ENCODE data around the gene GLCCI1.
"Not testable (repeated sequence)": the region's sequence is repeated elsewhere in the genome, so short reads cannot be mapped to it uniquely, and the experiment has no call there.

GLCCI1 gene

GRCh38 chr7:8051373-8051772 lies 82.8 kb downstream of the GLCCI1 start:
- DNase-seq (ENCODE audit: low read depth): no peak

- DNase-seq (ENCODE audit: low read depth): no peak
Observed at GRCh38 chr7:8051998-8052397, 83.4 kb downstream of the GLCCI1 start.

- DNase-seq (ENCODE audit: low read depth): no peak
Observed at GRCh38 chr7:8052824-8053223, 84.2 kb downstream of the GLCCI1 start.

- no peak for DNase-seq (ENCODE audit: low read depth)
Observed at GRCh38 chr7:8056439-8056838, 87.8 kb downstream of the GLCCI1 start.

GRCh38 chr7:8057566-8057965 lies 89.0 kb downstream of the GLCCI1 start:
- no peak for DNase-seq (ENCODE audit: low read depth)

GRCh38 chr7:8058322-8058721 lies 89.7 kb downstream of the GLCCI1 start:
- no peak for DNase-seq (ENCODE audit: low read depth)

GRCh38 chr7:8058852-8059251 lies 90.3 kb downstream of the GLCCI1 start:
- no peak for DNase-seq (ENCODE audit: low read depth)

- no peak for DNase-seq (ENCODE audit: low read depth)
Observed at GRCh38 chr7:8060241-8060640, 91.6 kb downstream of the GLCCI1 start.

- DNase-seq (ENCODE audit: low read depth): not testable (repeated sequence)
Observed at GRCh38 chr7:8063300-8063699, 94.7 kb downstream of the GLCCI1 start.

- no peak for DNase-seq (ENCODE audit: low read depth)
Observed at GRCh38 chr7:8063706-8064297, 95.2 kb downstream of the GLCCI1 start.

GRCh38 chr7:8064828-8065227 lies 96.2 kb downstream of the GLCCI1 start:
- DNase-seq (ENCODE audit: low read depth): no peak

- peak; percentile 84 for DNase-seq (ENCODE audit: low read depth)
Observed at GRCh38 chr7:8065356-8065813, 96.8 kb downstream of the GLCCI1 start.

GRCh38 chr7:8068892-8069686 lies 100.5 kb downstream of the GLCCI1 start:
- no peak for DNase-seq (ENCODE audit: low read depth)

- DNase-seq (ENCODE audit: low read depth): no peak
Observed at GRCh38 chr7:8070451-8071180, 102.0 kb downstream of the GLCCI1 start.

- DNase-seq (ENCODE audit: low read depth): no peak
Observed at GRCh38 chr7:8078418-8078817, 109.8 kb downstream of the GLCCI1 start.

- no peak for DNase-seq (ENCODE audit: low read depth)
Observed at GRCh38 chr7:8082762-8083161, 114.2 kb downstream of the GLCCI1 start.

- no peak for DNase-seq (ENCODE audit: low read depth)
Observed at GRCh38 chr7:8084836-8085235, 116.2 kb downstream of the GLCCI1 start.

GRCh38 chr7:8085420-8085819 lies 116.8 kb downstream of the GLCCI1 start:
- DNase-seq (ENCODE audit: low read depth): no peak

GRCh38 chr7:8086239-8086638 lies 117.6 kb downstream of the GLCCI1 start:
- DNase-seq (ENCODE audit: low read depth): no peak

- DNase-seq (ENCODE audit: low read depth): no peak
Observed at GRCh38 chr7:8089036-8089780, 120.6 kb downstream of the GLCCI1 start.

- no peak for DNase-seq (ENCODE audit: low read depth)
Observed at GRCh38 chr7:8092140-8092539, 123.5 kb downstream of the GLCCI1 start.

All from stromal cell of bone marrow (primary cell).